CD4-positive, alpha-beta T cell treated with Interleukin-17A for 4 hours (primary cell): Measurements from ENCODE around the gene CLEC4F.
"Not testable (repeated sequence)": the region's sequence is repeated elsewhere in the genome, so short reads cannot be mapped to it uniquely, and the experiment has no call there.

Source experiments
- DNase-seq: peaks from one replicate; pipeline ENCODE4 v3.0.0-alpha.2; 2020; ENCODE audit warnings: mixed read lengths

CLEC4F gene

GRCh38 chr2:70826696-70827350 is 6.4 kb upstream of the CLEC4F start:
- no peak for DNase-seq

GRCh38 chr2:70823249-70823648 is 2.9 kb upstream of the CLEC4F start:
- DNase-seq: no peak

DNA sequence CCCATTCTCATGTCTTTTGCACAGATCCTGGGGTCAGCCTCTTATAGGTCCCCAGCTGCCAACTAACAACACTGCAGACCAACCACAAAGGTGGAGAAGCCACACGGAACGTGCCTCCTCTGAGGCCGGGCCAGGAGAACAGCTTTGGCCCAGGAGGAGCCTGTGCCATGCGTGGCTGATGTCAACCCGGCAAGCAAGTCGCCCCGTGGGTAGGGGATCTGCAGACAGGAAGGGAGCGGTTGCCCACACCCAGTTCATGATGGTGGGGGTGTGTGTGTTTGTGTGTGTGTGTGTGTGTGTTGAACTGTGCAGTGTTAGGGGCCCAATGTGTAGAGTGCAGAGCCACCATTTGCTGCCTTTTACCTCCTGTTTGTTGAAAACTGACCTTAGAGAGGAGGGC is 2.4 kb upstream of the CLEC4F start:
- DNase-seq: peak; percentile 9

DNA sequence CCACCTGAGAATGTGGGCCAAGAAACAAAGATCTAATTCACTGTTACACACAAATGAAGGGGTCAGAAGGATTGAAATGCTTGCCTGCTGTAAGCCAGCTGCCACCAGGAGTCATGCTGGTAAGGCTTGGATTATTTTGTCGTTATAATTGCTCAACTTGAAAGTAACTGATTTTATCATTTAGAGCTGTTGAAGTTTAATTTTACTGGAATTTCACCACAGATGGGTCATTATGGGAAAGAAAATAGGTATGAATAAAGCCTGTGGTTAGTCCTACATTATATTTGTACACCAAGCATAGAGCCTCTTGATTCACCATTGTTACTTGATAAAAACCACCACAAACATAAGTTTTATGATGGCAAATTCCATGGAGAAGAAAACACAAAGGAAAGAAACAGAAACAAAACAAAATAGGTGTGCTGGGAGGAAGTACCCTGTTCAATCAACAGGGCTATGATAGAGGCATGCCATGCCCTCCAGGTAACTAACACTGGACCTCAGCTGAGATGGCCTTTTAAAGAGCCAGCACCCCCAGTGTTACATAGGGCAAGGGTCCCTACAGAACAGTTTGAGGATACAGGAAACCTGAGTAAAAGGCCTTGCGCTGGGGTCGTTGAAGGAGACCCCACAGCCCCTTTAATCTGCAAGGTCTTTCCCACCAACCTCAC is 3.0 kb downstream of the CLEC4F start:
- no peak for DNase-seq

DNA sequence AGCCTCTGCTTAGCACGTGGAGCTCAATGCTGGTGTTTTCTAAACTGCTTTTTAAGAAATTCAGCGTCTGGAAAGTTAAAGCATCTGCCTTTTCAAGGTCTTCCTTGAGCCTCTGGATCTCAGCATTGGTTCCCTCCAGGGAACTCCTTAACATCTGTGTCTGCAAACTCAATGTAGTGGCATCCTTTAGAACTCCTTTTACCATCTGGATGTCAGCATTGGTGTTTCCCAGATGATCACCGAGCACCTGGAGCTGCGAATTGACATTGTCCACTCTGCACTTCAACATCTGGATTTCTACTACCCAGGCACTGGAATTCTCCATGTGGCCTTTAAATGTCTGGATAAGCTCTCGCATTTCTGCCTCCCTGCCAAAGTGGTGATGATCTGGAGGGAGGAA is 3.7 kb downstream of the CLEC4F start:
- DNase-seq: no peak

DNA sequence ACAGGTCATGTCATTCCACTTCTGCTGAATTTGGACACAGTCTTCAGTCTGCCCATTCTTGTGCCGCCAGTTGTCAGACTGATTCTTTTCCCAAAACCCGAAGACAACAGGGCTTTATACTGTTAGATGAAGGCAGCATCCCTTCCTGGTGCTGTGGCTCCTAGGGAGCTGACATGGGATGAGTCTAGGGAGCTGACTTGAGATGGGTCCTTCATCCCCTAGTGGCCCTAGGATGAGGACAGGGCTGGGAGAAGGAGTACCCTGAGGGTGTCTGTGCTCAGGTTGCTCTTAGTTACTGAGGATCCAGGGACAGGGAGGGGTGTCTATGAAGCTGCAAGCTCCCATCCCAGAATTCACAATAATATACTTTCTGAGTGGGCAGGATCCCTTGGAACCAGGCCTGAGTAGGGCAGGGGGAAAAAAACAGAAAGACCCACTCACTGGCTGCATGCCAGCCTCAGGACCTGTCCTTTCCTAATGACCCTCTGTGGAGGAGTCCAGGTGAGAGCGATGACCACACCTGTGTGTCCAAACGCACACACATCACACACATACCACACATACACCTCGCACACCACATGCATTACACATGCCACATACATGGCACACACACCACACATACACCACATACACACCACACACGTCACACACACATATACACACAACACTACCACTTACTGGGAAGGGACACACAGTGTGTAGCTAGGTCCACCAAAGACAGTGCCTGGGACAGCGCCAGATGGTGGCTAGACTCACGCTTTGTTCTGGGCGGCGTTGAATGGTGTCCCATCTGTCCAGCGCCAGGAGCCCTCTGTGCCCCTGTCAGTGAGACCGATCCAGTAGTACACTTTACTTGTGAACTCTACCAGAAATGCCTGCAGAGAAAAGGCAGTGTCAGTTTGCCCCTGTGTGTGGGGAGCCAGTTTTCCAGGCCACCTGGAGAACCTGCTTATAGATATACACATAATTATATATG is 11.1 kb downstream of the CLEC4F start:
- no peak for DNase-seq

GRCh38 chr2:70807828-70808118 is 12.6 kb downstream of the CLEC4F start:
- no peak for DNase-seq

DNA sequence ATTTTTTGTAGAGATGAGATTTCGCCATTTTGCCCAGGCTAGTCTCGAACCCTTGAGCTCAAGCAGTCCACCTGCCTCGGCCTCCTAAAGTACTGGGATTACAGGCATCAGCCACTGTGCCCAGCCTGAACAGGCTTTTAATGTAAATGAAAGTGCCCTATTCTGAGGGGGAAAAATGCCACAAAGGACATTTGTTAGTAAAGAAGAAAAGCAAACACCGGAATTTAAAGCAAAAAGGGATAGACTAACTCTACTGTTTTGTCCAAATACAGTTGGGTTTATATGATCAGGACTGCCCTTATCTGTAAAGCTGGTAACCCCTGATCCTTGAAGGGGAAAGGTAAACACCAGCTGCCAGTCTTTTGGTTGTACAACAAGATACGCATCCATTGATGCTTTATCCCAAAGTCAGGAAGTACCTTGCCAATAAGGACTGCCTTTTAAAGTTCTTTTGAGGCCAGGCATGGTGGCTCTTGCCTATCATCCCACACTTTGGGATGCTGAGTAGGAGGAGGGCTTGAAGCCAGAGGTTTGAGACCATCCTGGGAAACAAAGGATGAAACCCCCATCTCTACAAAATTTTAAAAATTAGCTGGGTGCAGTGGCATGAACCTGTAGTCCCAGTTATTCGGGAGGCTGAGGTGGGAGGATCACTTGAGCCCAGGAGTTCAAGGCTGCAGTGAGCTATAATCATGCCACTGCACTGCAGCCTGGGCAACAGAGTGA is 13.1 kb downstream of the CLEC4F start:
- no peak for DNase-seq

DNA sequence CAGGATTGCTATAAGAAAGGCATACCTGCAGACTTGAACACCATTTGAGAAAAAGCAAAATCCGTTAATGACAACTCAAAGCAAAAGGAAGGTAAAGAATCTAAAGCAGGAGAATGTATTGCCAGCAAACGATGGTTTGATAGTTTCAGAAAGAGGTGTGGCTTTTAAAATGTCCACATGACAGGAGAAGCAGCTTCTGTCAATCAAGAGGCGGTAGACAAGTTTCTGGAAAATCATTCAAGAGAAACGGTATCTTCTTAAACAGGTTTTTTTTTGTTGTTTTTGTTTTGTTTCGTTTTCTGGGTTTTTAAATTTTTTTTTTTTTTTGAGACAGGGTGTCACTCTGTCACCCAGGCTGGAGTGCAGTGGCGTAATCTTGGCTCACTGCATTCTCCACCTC is 13.8 kb downstream of the CLEC4F start:
- no peak for DNase-seq

DNA sequence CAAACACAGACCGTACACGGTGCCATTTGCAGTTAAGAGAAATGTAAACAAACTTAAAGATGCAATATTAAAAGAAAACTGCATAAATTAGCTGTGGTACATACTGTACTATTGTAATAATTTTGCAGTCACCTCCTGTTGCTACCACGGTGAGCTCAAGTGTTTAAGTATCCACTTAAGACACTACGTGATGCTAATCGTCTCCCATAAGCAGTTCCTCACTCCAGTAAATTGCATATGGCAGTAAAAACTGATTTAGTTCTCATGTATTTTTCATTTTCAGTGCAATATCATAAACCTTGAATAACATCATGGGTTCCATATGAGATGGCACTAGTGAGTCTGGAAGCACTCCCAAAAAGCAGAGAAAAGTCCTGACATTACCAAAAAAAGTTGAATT is 14.4 kb downstream of the CLEC4F start:
- DNase-seq: no peak

- DNase-seq: no peak
Observed at GRCh38 chr2:70801607-70802263, 18.7 kb downstream of the CLEC4F start.

DNA sequence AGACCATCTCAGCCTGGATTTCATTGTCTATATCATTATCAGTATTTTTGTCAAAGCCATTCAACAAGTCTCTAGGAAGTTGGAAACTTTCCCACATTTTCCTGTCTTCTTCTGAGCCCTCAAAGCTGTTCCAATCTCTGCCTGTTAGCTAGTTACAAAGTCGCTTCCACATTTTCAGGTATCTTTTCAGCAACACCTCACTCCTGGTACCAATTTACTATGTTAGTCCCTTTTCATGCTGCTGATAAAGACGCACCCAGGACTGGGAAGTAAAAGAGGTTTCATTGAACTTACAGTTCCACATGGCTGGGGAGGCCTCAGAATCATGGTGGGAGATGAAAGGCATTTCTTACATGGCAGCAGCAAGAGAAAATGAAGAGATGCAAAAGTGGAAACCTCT is 20.7 kb downstream of the CLEC4F start:
- no peak for DNase-seq

GRCh38 chr2:70797996-70798395 is 22.4 kb downstream of the CLEC4F start:
- DNase-seq: not testable (repeated sequence)

- no peak for DNase-seq
Observed at GRCh38 chr2:70797506-70797905, 22.9 kb downstream of the CLEC4F start.

GRCh38 chr2:70796262-70796661 is 24.1 kb downstream of the CLEC4F start:
- no peak for DNase-seq

DNA sequence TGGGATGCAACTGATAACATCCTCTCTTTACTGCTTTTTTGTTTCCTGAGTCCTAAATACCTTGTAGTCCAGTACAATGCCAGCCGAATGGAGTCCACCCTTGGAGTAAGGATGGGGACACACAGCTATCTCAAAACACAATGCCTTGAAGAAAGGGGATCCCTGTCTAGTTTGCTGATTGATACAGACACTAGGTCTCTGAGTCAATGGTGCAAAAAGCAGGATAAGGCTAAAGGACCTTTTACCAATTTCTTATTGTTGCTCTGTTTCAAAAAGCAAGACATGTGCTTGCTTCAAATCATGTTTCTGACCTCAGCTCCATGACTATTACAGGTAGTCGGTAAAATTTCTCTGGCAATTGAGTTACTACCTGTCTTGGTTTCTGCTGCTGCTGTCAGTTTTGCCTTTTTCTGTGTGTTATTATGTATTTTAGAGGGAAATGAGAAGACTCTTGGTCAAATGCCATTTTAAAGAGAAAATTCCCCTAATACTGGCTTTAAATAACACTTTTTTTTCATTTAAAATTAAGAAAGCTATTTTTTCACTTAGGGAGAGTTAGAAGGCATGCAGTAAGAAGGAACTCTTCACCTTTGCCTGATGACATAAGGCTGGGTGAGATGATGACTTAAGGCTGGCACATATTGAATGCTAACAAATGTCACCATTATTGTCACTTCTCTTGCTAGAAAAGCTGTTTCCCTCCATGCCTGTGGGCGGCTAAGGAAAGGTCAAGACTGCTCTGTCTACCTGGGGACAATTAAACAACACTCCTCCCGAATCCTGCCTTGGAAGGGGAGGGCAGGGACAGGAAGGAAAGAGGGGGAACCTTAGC is 25.0 kb downstream of the CLEC4F start:
- no peak for DNase-seq

DNA sequence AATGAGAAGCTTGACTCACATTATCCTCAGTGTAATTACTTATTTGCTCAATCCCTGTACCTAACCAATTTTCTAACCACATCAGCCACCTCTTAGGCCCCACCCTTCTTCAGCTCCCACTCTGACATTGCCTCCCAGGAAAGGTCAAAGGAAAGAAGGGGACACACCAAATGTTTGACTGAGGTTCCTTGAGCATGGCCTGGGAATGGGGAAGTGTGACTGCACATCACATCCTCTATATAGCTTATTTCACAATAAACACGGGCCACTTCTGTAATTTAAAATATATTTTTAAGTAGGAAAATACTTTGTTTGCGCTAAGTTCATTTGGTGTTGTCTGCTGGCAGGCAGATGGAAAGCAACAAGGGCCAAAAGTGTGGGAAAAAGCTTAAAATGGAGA is 26.9 kb downstream of the CLEC4F start:
- DNase-seq: no peak

- peak; percentile 9 for DNase-seq
Observed at GRCh38 chr2:70790136-70790828, 30.1 kb downstream of the CLEC4F start, which contains the start of gene FIGLA. Gene FIGLA, minus strand, starts transcription at chr2:70790643. Its CDS starts 5 bp downstream, at chr2:70790638.

GRCh38 chr2:70789304-70790135 is 30.9 kb downstream of the CLEC4F start:
- DNase-seq: peak; percentile 77
